ENCODE data around the gene IDH1.
A peak's percentile ranks its signal among the peaks of the same experiment; 100 is the strongest.
"Not testable (repeated sequence)": the region's sequence is repeated elsewhere in the genome, so short reads cannot be mapped to it uniquely, and the experiment has no call there.

IDH1 gene

GRCh38 chr2:208268156-208268952, 13.5 kb upstream of the IDH1 start:
- H3K4me3 ChIP-seq (ENCODE audit: low read depth, low read length) = no peak overlapping the region
- TF ChIP-seq CTCF (IDR thresholded peaks at IDR 0.05; ENCODE audit: low read depth, low read length) = no peak

GRCh38 chr2:208267526-208267925, 12.7 kb upstream of the IDH1 start:
- H3K4me3 ChIP-seq (ENCODE audit: low read depth, low read length) = peak overlapping the region; percentile 71

GRCh38 chr2:208266936-208267335, 12.1 kb upstream of the IDH1 start:
- TF ChIP-seq CTCF (IDR thresholded peaks at IDR 0.05; ENCODE audit: low read depth, low read length) = no peak
- peak overlapping the region; percentile 71 for H3K4me3 ChIP-seq (ENCODE audit: low read depth, low read length)

DNA sequence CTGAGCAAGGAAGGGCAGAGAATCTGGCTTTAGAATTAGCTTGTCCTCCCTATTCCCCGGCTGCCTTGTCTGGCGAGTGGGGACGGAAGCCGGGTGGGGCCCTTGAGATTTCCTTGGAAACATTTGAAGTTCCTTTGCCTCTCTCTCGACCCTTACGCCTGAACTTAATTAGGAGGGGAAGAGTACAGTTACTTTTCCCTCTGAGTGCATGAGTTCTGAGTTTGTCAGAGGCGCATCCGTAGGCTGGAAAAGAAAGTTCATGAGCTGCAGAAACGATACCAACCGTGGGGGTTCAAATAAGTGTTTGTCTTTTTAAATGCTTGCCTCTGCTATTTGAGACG, 11.7 kb upstream of the IDH1 start:
- peak overlapping the region; percentile 71 for H3K4me3 ChIP-seq (ENCODE audit: low read depth, low read length)
- TF ChIP-seq CTCF (IDR thresholded peaks at IDR 0.05; ENCODE audit: low read depth, low read length) = no peak

- H3K4me3 ChIP-seq (ENCODE audit: low read depth, low read length) = peak within 1 kb of the TSS; percentile 71
- TF ChIP-seq CTCF (IDR thresholded peaks at IDR 0.05; ENCODE audit: low read depth, low read length) = no peak
Observed at GRCh38 chr2:208265801-208266552, 11.1 kb upstream of the IDH1 start, which contains the start of gene PIKFYVE. Gene PIKFYVE (plus strand): TSS chr2:208266255. CDS start chr2:208271520, 5,265 bp downstream.

DNA sequence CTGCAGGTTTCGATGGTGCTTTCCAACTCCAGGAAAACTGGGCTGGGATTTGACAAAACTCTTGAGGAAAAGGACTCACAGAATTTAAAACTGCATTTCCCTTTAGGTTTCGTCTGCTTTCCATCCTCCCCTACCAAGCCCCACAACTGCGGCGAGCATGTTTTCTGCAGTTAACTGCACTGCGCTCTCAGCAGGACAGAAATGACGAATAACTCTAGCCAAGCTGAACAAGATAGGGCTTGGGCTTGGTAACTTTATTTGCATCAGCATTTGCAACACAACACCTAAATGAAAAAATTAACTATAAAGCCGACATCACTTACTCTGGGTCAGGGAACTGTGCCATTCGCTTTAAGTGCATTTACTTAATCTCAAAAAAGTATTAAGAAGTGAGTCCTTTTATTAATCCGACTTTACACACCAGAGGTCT, 10.5 kb upstream of the IDH1 start:
- peak overlapping the region; percentile 71 for H3K4me3 ChIP-seq (ENCODE audit: low read depth, low read length)
- TF ChIP-seq CTCF (IDR thresholded peaks at IDR 0.05; ENCODE audit: low read depth, low read length) = no peak

- not testable (repeated sequence) for H3K4me3 ChIP-seq (ENCODE audit: low read depth, low read length)
Observed at GRCh38 chr2:208256849-208257813, 2.3 kb upstream of the IDH1 start.

Measured in WI38 (cell line).